Measurements from ENCODE around the gene ADCYAP1.

DNA sequence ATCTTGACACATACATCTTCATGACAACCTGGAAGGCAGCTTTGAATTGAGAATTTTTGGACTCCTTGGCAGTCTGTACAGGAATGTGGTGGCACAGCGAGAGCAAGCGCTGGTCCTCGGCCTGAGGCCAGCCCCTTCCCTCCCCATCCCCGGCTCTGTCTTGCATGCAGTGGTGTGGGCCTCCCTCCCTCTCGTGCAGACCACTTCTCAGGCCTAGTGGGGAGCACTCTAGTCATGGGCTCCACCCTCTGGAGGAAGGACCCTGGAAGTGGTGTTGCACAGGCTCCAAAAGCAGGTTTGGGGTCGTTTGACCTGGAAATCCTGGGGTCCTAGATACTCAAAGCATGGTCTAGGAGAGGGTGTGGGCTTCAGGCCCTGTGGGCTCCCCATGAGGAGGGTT lies 32.3 kb downstream of the ADCYAP1 start:
- TF ChIP-seq EZH2phosphoT487 (IDR thresholded peaks at IDR 0.05; ENCODE audit: borderline replicate concordance, low read length), result no peak
- TF ChIP-seq, protein P1, sequence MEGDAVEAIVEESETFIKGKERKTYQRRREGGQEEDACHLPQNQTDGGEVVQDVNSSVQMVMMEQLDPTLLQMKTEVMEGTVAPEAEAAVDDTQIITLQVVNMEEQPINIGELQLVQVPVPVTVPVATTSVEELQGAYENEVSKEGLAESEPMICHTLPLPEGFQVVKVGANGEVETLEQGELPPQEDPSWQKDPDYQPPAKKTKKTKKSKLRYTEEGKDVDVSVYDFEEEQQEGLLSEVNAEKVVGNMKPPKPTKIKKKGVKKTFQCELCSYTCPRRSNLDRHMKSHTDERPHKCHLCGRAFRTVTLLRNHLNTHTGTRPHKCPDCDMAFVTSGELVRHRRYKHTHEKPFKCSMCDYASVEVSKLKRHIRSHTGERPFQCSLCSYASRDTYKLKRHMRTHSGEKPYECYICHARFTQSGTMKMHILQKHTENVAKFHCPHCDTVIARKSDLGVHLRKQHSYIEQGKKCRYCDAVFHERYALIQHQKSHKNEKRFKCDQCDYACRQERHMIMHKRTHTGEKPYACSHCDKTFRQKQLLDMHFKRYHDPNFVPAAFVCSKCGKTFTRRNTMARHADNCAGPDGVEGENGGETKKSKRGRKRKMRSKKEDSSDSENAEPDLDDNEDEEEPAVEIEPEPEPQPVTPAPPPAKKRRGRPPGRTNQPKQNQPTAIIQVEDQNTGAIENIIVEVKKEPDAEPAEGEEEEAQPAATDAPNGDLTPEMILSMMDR (IDR thresholded peaks at IDR 0.05; ENCODE audit: low read depth, low read length, poor library complexity, severe bottlenecking), result no peak
